DOHH2 (cell line): Measurements from ENCODE around the gene CCDC149.

Source experiments
- H3F3A ChIP-seq: fragments of 200-600 bp; sonication (generic), shearing (Covaris generic); 2 replicates; pipeline ENCODE4 v1.6.0; 2016; ENCODE audit warnings: antibody characterized with exemption, mild to moderate bottlenecking; ENCODE audit not compliant: control insufficient read depth, insufficient read depth
- H3K27ac ChIP-seq: fragments of 200-600 bp; sonication (generic); 2 replicates; pipeline ENCODE4 v1.5.1; 2014; ENCODE audit warnings: low read depth, mild to moderate bottlenecking, low read length, moderate library complexity
- H3K27me3 ChIP-seq: fragments of 200-600 bp; sonication (generic); 2 replicates; pipeline ENCODE4 v1.6.1; 2014; ENCODE audit warnings: mild to moderate bottlenecking, low read length, mixed read lengths; ENCODE audit not compliant: control insufficient read depth
- H3K36me3 ChIP-seq: fragments of 200-600 bp; sonication (generic); 2 replicates; pipeline ENCODE4 v1.6.1; 2014; ENCODE audit warnings: mild to moderate bottlenecking, low read length, moderate library complexity, mixed read lengths; ENCODE audit not compliant: control insufficient read depth
- H3K4me1 ChIP-seq: fragments of 200-600 bp; sonication (generic); 2 replicates; pipeline ENCODE4 v1.6.1; 2014; ENCODE audit warnings: mild to moderate bottlenecking, low read length, mixed read lengths; ENCODE audit not compliant: control insufficient read depth
- H3K4me2 ChIP-seq: fragments of 200-600 bp; sonication (generic); 2 replicates; pipeline ENCODE4 v1.6.0; 2014; ENCODE audit warnings: mild to moderate bottlenecking, low read length, moderate library complexity
- H3K4me3 ChIP-seq: fragments of 200-600 bp; sonication (generic); 2 replicates; pipeline ENCODE4 v1.5.1; 2014; ENCODE audit warnings: mild to moderate bottlenecking, low read length, mixed read lengths
- H3K79me2 ChIP-seq: fragments of 200-600 bp; sonication (generic); 2 replicates; pipeline ENCODE4 v1.6.1; 2014; ENCODE audit warnings: mild to moderate bottlenecking, low read length, mixed read lengths; ENCODE audit not compliant: control insufficient read depth
- H3K9me2 ChIP-seq: fragments of 200-600 bp; sonication (generic); replicated peaks from 2 replicates; pipeline ENCODE4 v1.6.1; 2014; ENCODE audit warnings: mild to moderate bottlenecking, low read length, mixed read lengths; ENCODE audit not compliant: control insufficient read depth
- H3K9me3 ChIP-seq: fragments of 200-600 bp; sonication (generic); 2 replicates; pipeline ENCODE4 v1.6.1; 2014; ENCODE audit warnings: antibody characterized with exemption, low read length, mixed read lengths; ENCODE audit not compliant: control insufficient read depth, insufficient read depth
- H4K20me1 ChIP-seq: fragments of 200-600 bp; sonication (generic); 2 replicates; pipeline ENCODE4 v1.6.0; 2014; ENCODE audit warnings: low read depth, mild to moderate bottlenecking, antibody characterized with exemption, low read length, moderate library complexity; ENCODE audit not compliant: control insufficient read depth, insufficient read depth
- EZH2phosphoT487 ChIP-seq: fragments of 200-600 bp; sonication (generic); IDR thresholded peaks from 2 replicates; pipeline ENCODE4 v1.6.1; 2017; ENCODE audit warnings: borderline replicate concordance, mild to moderate bottlenecking, antibody characterized with exemption, low read length, moderate library complexity, mixed read lengths
- TF ChIP-seq, protein P1 (sequence below): fragments of 200-600 bp; sonication (generic); IDR thresholded peaks from one replicate; pipeline ENCODE4 v1.5.1; 2014; ENCODE audit warnings: antibody characterized with exemption, mild to moderate bottlenecking, low read depth, low read length; ENCODE audit not compliant: poor library complexity, severe bottlenecking

The CCDC149 gene

GRCh38 chr4:24840362-24840761, 72.5 kb downstream of the CCDC149 start:
- H3K79me2 ChIP-seq: no peaks in the 10 kb centered on the region
- H3K4me2 ChIP-seq: no peak overlapping the region
- H3K27me3 ChIP-seq: no peaks in the 10 kb centered on the region
- H3K4me1 ChIP-seq: no peaks in the 10 kb centered on the region
- no peak overlapping the region for H3K27ac ChIP-seq
- no peaks in the 10 kb centered on the region for H3K36me3 ChIP-seq
- H4K20me1 ChIP-seq: no peaks in the 10 kb centered on the region
- TF ChIP-seq, protein P1, sequence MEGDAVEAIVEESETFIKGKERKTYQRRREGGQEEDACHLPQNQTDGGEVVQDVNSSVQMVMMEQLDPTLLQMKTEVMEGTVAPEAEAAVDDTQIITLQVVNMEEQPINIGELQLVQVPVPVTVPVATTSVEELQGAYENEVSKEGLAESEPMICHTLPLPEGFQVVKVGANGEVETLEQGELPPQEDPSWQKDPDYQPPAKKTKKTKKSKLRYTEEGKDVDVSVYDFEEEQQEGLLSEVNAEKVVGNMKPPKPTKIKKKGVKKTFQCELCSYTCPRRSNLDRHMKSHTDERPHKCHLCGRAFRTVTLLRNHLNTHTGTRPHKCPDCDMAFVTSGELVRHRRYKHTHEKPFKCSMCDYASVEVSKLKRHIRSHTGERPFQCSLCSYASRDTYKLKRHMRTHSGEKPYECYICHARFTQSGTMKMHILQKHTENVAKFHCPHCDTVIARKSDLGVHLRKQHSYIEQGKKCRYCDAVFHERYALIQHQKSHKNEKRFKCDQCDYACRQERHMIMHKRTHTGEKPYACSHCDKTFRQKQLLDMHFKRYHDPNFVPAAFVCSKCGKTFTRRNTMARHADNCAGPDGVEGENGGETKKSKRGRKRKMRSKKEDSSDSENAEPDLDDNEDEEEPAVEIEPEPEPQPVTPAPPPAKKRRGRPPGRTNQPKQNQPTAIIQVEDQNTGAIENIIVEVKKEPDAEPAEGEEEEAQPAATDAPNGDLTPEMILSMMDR: no peak
- TF ChIP-seq EZH2phosphoT487: no peak
- H3K4me3 ChIP-seq: no peak overlapping the region
- H3K9me2 ChIP-seq: no peaks in the 10 kb centered on the region
- no peaks in the 10 kb centered on the region for H3F3A ChIP-seq
- H3K9me3 ChIP-seq: no peaks in the 10 kb centered on the region

DNA sequence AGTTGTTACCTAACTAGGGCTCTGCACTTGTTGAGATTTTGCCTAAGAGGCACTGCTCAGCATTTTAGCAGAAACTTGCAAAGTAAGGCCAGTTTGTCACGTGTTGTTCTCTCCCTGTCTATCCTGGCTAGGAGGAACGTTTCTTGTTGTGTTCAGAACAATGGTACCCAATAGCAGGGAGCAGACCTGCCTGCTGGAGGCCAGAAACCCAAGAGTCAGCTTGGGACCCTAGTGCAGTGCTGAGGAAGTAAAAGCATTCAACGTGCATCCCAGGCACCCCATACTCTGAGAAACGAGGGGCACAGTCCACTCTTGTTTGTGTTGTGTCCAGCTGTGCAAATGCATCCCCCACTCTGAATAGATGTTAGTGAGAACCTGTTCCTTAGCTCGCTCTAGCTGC, 75.1 kb downstream of the CCDC149 start:
- no peaks in the 10 kb centered on the region for H3K27me3 ChIP-seq
- H3F3A ChIP-seq: no peaks in the 10 kb centered on the region
- no peaks in the 10 kb centered on the region for H3K4me1 ChIP-seq
- no peaks in the 10 kb centered on the region for H3K36me3 ChIP-seq
- no peaks in the 10 kb centered on the region for H3K9me2 ChIP-seq
- no peak overlapping the region for H3K4me3 ChIP-seq
- no peak overlapping the region for H3K27ac ChIP-seq
- no peaks in the 10 kb centered on the region for H3K79me2 ChIP-seq
- no peaks in the 10 kb centered on the region for H4K20me1 ChIP-seq
- H3K4me2 ChIP-seq: no peak overlapping the region
- H3K9me3 ChIP-seq: no peaks in the 10 kb centered on the region
- TF ChIP-seq, protein P1: no peak
- TF ChIP-seq EZH2phosphoT487: no peak

DNA sequence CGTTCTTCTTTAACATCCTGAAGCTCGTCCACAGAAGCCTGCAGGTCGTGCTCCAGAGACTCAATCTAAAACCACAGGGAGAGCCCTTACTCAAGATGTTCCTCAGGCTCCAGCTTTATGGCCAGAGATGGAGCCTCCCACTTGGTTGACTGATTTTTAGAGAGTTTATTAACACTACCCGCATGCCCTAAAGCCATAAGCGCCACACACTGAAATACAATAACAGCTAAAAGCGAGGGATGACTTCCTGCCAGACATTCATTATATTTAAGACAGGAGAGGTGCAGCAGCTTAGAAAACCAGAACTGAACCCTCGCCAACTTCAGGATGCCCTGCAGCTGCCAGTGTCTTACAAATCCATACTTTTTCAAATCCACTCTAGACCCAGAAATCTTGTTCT, 75.5 kb downstream of the CCDC149 start:
- H3K9me2 ChIP-seq: no peaks in the 10 kb centered on the region
- H3K4me3 ChIP-seq: no peak overlapping the region
- no peak overlapping the region for H3K4me2 ChIP-seq
- H3K27me3 ChIP-seq: no peaks in the 10 kb centered on the region
- no peaks in the 10 kb centered on the region for H3K9me3 ChIP-seq
- H3K4me1 ChIP-seq: no peaks in the 10 kb centered on the region
- no peaks in the 10 kb centered on the region for H3F3A ChIP-seq
- H3K79me2 ChIP-seq: no peaks in the 10 kb centered on the region
- TF ChIP-seq, protein P1: no peak
- no peak for TF ChIP-seq EZH2phosphoT487
- H4K20me1 ChIP-seq: no peaks in the 10 kb centered on the region
- H3K27ac ChIP-seq: no peak overlapping the region
- H3K36me3 ChIP-seq: no peaks in the 10 kb centered on the region
